Measurements from ENCODE around the gene YY1. TPM values are rescaled to one million over a fixed set of nuclear protein-coding genes. Genes with fewer than 3 reads are reported as not detected.
A peak's percentile ranks its signal among the peaks of the same experiment; 100 is the strongest.

Gene YY1
- total RNA-seq (ENCODE audit: low replicate concordance) = 43.3 and 47.3 TPM in 2 replicates

- TF ChIP-seq, protein P1, sequence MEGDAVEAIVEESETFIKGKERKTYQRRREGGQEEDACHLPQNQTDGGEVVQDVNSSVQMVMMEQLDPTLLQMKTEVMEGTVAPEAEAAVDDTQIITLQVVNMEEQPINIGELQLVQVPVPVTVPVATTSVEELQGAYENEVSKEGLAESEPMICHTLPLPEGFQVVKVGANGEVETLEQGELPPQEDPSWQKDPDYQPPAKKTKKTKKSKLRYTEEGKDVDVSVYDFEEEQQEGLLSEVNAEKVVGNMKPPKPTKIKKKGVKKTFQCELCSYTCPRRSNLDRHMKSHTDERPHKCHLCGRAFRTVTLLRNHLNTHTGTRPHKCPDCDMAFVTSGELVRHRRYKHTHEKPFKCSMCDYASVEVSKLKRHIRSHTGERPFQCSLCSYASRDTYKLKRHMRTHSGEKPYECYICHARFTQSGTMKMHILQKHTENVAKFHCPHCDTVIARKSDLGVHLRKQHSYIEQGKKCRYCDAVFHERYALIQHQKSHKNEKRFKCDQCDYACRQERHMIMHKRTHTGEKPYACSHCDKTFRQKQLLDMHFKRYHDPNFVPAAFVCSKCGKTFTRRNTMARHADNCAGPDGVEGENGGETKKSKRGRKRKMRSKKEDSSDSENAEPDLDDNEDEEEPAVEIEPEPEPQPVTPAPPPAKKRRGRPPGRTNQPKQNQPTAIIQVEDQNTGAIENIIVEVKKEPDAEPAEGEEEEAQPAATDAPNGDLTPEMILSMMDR (IDR thresholded peaks at IDR 0.05; ENCODE audit: insufficient read depth, low read length) = no peak
- peak; percentile 96 for DNase-seq (ENCODE audit: low read depth)
- H3K4me3 ChIP-seq (ENCODE audit: low read depth, low read length) = peak within 1 kb of the TSS; percentile 92
These were observed at the start of gene YY1 for GRCh38 chr14:100238419-100239210. TSS of gene YY1 (plus strand) at chr14:100239144. CDS start at chr14:100239245, 101 bp downstream.

- no peak for DNase-seq (ENCODE audit: low read depth)
- no peak overlapping the region for H3K4me3 ChIP-seq (ENCODE audit: low read depth, low read length)
- TF ChIP-seq, protein P1 (IDR thresholded peaks at IDR 0.05; ENCODE audit: insufficient read depth, low read length) = no peak
These were observed 48.8 kb upstream of the YY1 start for GRCh38 chr14:100190126-100190525.

- DNase-seq (ENCODE audit: low read depth) = no peak
- TF ChIP-seq, protein P1 (IDR thresholded peaks at IDR 0.05; ENCODE audit: insufficient read depth, low read length) = no peak
- no peak overlapping the region for H3K4me3 ChIP-seq (ENCODE audit: low read depth, low read length)
These were observed 47.2 kb upstream of the YY1 start for GRCh38 chr14:100191584-100192249.

GRCh38 chr14:100192250-100192671 lies 46.7 kb upstream of the YY1 start:
- DNase-seq (ENCODE audit: low read depth) = no peak
- H3K4me3 ChIP-seq (ENCODE audit: low read depth, low read length) = peak overlapping the region; percentile 66
- TF ChIP-seq, protein P1 (IDR thresholded peaks at IDR 0.05; ENCODE audit: insufficient read depth, low read length) = no peak

DNA sequence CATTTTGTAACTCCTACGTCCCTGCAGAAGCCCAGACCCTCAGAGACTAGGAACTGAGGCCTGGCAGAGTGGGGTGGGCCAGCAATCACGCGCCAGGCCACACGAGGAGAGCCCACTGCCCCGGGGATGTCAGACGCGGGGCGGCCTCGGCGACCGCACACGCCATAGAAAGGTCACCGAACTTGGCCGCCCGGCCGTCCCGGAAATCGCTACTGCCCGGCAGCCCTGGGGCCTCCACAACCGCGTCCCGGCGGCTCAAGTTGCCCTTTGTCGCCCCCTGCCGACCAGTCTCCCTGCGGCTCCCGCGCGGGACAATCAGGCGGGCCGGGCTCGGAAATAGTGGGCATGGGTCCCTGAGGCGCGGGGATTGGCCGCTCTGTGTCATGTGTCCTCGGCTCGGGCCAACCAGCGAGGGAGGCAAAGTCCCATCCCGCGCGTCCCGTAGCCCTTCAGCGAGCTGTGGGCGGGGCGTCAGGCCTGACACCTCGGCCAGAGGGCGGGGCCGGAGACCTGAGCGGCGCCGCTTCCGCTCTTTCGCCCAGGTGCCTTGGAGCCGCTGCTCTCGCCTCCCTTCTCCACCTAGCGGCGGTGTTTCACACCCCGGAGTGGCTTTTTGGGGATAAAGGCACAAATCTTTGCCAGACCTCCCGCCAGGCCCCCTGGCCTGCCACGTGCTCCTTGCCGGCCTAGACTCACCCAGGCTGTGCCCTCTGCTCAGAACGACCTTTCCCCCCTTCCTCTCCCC lies 46.1 kb upstream of the YY1 start:
- TF ChIP-seq, protein P1 (IDR thresholded peaks at IDR 0.05; ENCODE audit: insufficient read depth, low read length) = peak; percentile 88
- DNase-seq (ENCODE audit: low read depth) = peak; percentile 94
- peak overlapping the region; percentile 66 for H3K4me3 ChIP-seq (ENCODE audit: low read depth, low read length)
